ENCODE data around the gene EBPL. TPM values are rescaled to one million over a fixed set of nuclear protein-coding genes. Genes with fewer than 3 reads are reported as not detected.

The EBPL gene
- total RNA-seq (10 to 100 TPM; 15.7 to 32.3 (median 22.7) TPM), total RNA-seq (2.7 to 23.7 (median 7.9) reads per million in 29 experiments)
- 25.5 TPM for total RNA-seq (2013)

DNA sequence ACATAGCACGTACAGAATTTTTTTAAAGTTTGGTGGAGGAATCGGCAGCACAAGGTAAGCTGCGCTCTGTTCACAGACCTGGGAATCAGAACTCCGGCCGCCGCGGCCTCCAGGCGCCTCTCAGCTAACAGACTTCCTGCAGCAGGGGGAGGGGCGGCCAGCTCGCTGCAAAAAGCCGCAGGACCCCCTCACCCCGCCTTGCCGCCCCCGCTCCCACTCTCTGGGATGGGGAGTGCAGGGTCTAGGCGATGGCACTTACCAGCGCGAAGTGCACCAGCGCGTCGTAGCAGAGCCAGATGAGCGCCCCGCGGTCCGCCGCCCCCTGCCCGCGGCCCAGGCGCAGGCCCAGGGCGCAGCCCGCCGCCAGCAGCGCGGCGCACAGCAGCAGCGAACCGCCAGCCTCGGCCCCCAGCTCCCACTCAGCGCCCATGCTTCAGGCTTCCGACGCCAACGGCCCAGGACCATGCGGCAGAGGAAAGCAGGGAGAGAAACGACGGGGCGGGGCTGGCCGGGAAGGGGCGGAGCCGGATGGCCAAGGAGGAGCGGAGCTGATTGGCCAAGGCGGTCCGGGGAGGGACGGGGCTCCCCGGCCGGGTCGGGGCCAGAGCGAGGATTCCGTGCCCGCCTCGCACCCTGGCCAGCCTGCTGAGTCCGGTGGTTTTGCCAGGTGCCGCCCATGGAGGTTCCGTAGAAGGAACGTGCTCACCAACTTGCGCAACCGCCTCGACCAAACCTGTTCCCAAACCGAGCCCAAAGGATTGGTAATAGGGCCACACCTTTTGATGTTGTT lies at the start of gene EBPL:
Gene EBPL, minus strand, starts transcription at position 492 of the 790 bp plus-strand sequence. Its CDS starts 62 bp downstream, at position 430.
- Mint-ChIP-seq H3K4me1 (peaks cover 26 to 42% (median 32%) of the 10 kb centered on the region in 3 donors), H3K4me3 (peak within 1 kb of the TSS; percentile 81 to 87 (median 86)), H3K27me3 (no peaks in the 10 kb centered on the region), H3K36me3 (peaks cover 5% of the 10 kb centered on the region), H3K27ac (peak within 1 kb of the TSS; percentile 50 to 84), H3K9me3 (no peaks in the 10 kb centered on the region)
- WGBS (ENCODE audit: insufficient coverage), result under 1% methylated on average over 64 of the region's 67 CpGs
- ChIA-PET POLR2A (interaction anchor here (0.6 to 1.1 kb wide), 6 partner anchors 63 to 408 kb away, joined by 3 to 8 read pairs (median 3); no protein-coding TSS in a partner anchor), CTCF (interaction anchor here (0.6 to 1.0 kb wide), 4 partner anchors 15 to 102 kb away, joined by 3 to 4 read pairs (median 4); no protein-coding TSS in a partner anchor)
- DNase-seq (peak; percentile 46 to 89 (median 78)), ATAC-seq (replicated peaks in 1 of 4) (peak; percentile 96 to 98 (median 97))
- peaks cover 0 to 2% of the 10 kb centered on the region in 2 donors for H3K36me3 ChIP-seq (ENCODE audit: control insufficient read depth in 2 of 2, extremely low read depth in 1 of 2, insufficient read depth in 1 of 2, low read length in 1 of 2)
- no peaks in the 10 kb centered on the region for H3K9me3 ChIP-seq
- H3K4me3 ChIP-seq (ENCODE audit: control insufficient read depth in 1 of 2, extremely low read depth in 1 of 2, low read length in 1 of 2), result peak within 1 kb of the TSS; percentile 75 to 88
- peaks cover 6 to 17% of the 10 kb centered on the region in 2 experiments for H3K4me1 ChIP-seq (ENCODE audit: control insufficient read depth in 1 of 2, extremely low read depth in 1 of 2, insufficient read depth in 2 of 2, low read length in 2 of 2)
- H3K27ac ChIP-seq (ENCODE audit: low read length), result peak within 1 kb of the TSS; percentile 30
- H3K27me3 ChIP-seq (replicated peaks in 1 of 2; ENCODE audit: control insufficient read depth in 2 of 2, extremely low read depth in 1 of 2, insufficient read depth in 2 of 2, low read length in 1 of 2), result no peaks in the 10 kb centered on the region

- no CpG with 5 or more reads among the region's 2 CpGs for WGBS (ENCODE audit: insufficient coverage)
- Histone ChIP-seq H3K4me3 (ENCODE audit: control insufficient read depth in 1 of 2, extremely low read depth in 1 of 2, low read length in 1 of 2) (no peak overlapping the region), H3K27ac (ENCODE audit: low read length) (no peak overlapping the region), H3K27me3 (replicated peaks in 1 of 2; ENCODE audit: control insufficient read depth in 2 of 2, extremely low read depth in 1 of 2, insufficient read depth in 2 of 2, low read length in 1 of 2) (no peaks in the 10 kb centered on the region), H3K9me3 (no peaks in the 10 kb centered on the region), H3K4me1 (ENCODE audit: control insufficient read depth in 1 of 2, extremely low read depth in 1 of 2, insufficient read depth in 2 of 2, low read length in 2 of 2) (no peaks in the 10 kb centered on the region), H3K36me3 (ENCODE audit: control insufficient read depth in 2 of 2, extremely low read depth in 1 of 2, insufficient read depth in 1 of 2, low read length in 1 of 2) (peaks cover 0 to 6% of the 10 kb centered on the region in 2 donors)
- Mint-ChIP-seq H3K27ac (no peak overlapping the region), H3K36me3 (peaks cover 40% of the 10 kb centered on the region), H3K27me3 (no peaks in the 10 kb centered on the region), H3K4me3 (no peak overlapping the region), H3K4me1 (no peaks in the 10 kb centered on the region), H3K9me3 (no peaks in the 10 kb centered on the region)
- ATAC-seq (replicated peaks in 1 of 4) (no peak), DNase-seq (no peak)
- CTCF ChIA-PET, result no interaction called here
- POLR2A ChIA-PET, result interaction anchor here in 1 of 2 donors (0.5 to 0.6 kb wide), 2 partner anchors 36 to 52 kb away, joined by 3 to 5 read pairs; no protein-coding TSS in a partner anchor
Observed at GRCh38 chr13:49740870-49741269, 49.6 kb upstream of the EBPL start.

DNA sequence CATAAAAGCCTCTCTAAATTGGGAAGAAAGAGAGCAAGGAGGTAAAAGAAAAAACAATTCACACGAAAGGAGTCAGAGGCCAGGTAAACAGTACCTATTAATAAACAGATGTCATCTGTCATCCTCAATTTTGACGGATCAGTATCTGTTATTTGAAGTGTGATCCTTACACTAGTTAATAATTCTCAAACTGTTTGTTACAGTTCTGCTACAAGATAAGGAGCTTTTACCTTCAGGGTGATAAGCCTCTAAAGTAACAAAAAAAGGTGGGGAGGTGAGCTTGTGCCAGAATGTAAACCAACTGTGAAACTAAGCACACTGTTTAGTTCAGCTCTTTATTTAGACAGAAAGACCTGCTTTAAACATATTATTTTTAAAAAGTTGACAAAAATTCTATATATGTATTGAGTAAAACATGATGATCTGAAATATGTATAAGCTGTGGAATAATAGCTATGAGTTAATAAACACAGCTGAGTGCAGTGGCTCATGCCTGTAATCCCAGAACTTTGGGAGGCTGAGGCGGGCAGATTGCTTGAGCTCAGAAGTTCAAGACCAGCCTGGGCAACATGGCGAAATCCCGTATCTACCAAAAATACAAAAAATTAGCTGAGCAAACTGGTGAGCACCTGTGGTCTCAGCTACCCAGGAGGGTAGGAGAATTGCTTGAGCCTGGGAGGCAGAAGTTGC lies 48.4 kb upstream of the EBPL start:
- H3K4me1 Mint-ChIP-seq, result no peaks in the 10 kb centered on the region
- H3K27ac Mint-ChIP-seq, result no peak overlapping the region
- H3K4me3 Mint-ChIP-seq, result no peak overlapping the region
- Histone ChIP-seq H3K4me1 (ENCODE audit: control insufficient read depth in 1 of 2, extremely low read depth in 1 of 2, insufficient read depth in 2 of 2, low read length in 2 of 2) (no peaks in the 10 kb centered on the region), H3K27me3 (replicated peaks in 1 of 2; ENCODE audit: control insufficient read depth in 2 of 2, extremely low read depth in 1 of 2, insufficient read depth in 2 of 2, low read length in 1 of 2) (no peaks in the 10 kb centered on the region), H3K36me3 (ENCODE audit: control insufficient read depth in 2 of 2, extremely low read depth in 1 of 2, insufficient read depth in 1 of 2, low read length in 1 of 2) (no peaks in the 10 kb centered on the region), H3K4me3 (ENCODE audit: control insufficient read depth in 1 of 2, extremely low read depth in 1 of 2, low read length in 1 of 2) (no peak overlapping the region), H3K9me3 (no peaks in the 10 kb centered on the region), H3K27ac (ENCODE audit: low read length) (no peak overlapping the region)
- DNase-seq, result no peak
- POLR2A ChIA-PET, result no interaction called here
- no peaks in the 10 kb centered on the region for H3K27me3 Mint-ChIP-seq
- H3K36me3 Mint-ChIP-seq, result peaks cover 31% of the 10 kb centered on the region
- H3K9me3 Mint-ChIP-seq, result no peaks in the 10 kb centered on the region
- CTCF ChIA-PET, result interaction anchor here in 1 of 2 donors (1.0 kb wide), 1 partner anchor 15 kb away, joined by 3 read pairs; no protein-coding TSS in a partner anchor
- WGBS (ENCODE audit: insufficient coverage), result no CpG with 5 or more reads among the region's 5 CpGs
- no peak for ATAC-seq (replicated peaks in 1 of 4)

- H3K27ac ChIP-seq (ENCODE audit: low read length), result no peak overlapping the region
- H3K4me3 ChIP-seq (ENCODE audit: control insufficient read depth in 1 of 2, extremely low read depth in 1 of 2, low read length in 1 of 2), result no peak overlapping the region
- H3K9me3 ChIP-seq, result no peaks in the 10 kb centered on the region
- peaks cover 6 to 17% of the 10 kb centered on the region in 2 donors for H3K36me3 ChIP-seq (ENCODE audit: control insufficient read depth in 2 of 2, extremely low read depth in 1 of 2, insufficient read depth in 1 of 2, low read length in 1 of 2)
- ChIA-PET POLR2A (no interaction called here), CTCF (interaction anchor here in 1 of 2 donors (0.7 kb wide), 1 partner anchor 105 kb away, joined by 4 read pairs; the partner anchor contains the start of gene ARL11)
- ATAC-seq (replicated peaks in 1 of 4) (no peak), DNase-seq (no peak)
- Mint-ChIP-seq H3K4me1 (peaks cover 0 to 10% (median 2%) of the 10 kb centered on the region in 3 donors), H3K36me3 (peaks cover 15% of the 10 kb centered on the region), H3K27ac (no peak overlapping the region), H3K27me3 (no peaks in the 10 kb centered on the region), H3K4me3 (no peak overlapping the region), H3K9me3 (no peaks in the 10 kb centered on the region)
- H3K4me1 ChIP-seq (ENCODE audit: control insufficient read depth in 1 of 2, extremely low read depth in 1 of 2, insufficient read depth in 2 of 2, low read length in 2 of 2), result no peaks in the 10 kb centered on the region
- WGBS (ENCODE audit: insufficient coverage), result 100% methylated on average over 2 of the region's 12 CpGs
- no peaks in the 10 kb centered on the region for H3K27me3 ChIP-seq (replicated peaks in 1 of 2; ENCODE audit: control insufficient read depth in 2 of 2, extremely low read depth in 1 of 2, insufficient read depth in 2 of 2, low read length in 1 of 2)
Observed at GRCh38 chr13:49733181-49733951, 42.1 kb upstream of the EBPL start.

DNA sequence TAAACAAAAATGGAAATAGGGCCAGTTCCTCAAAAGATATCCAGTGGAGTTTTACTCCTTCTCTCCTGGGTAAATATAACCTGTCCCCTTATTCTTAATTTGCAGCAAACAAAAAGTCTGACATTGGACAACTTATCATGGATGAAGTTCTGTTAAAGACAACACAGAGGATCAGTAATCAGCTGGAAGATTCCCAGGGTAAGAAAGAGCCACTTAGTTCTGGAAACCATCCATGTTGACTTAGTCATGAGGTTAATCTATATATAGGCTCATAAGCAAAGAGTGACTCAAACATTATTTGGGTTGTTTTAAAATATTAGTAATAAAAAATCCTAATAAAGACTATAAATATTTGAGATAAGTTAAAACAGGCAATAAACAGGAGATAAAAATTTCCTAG lies 40.5 kb upstream of the EBPL start:
- no peaks in the 10 kb centered on the region for H3K27me3 ChIP-seq (replicated peaks in 1 of 2; ENCODE audit: control insufficient read depth in 2 of 2, extremely low read depth in 1 of 2, insufficient read depth in 2 of 2, low read length in 1 of 2)
- no peak overlapping the region for H3K27ac Mint-ChIP-seq
- no peaks in the 10 kb centered on the region for H3K4me1 ChIP-seq (ENCODE audit: control insufficient read depth in 1 of 2, extremely low read depth in 1 of 2, insufficient read depth in 2 of 2, low read length in 2 of 2)
- ATAC-seq (replicated peaks in 1 of 4) (no peak), DNase-seq (no peak)
- no peaks in the 10 kb centered on the region for H3K27me3 Mint-ChIP-seq
- H3K4me3 ChIP-seq (ENCODE audit: control insufficient read depth in 1 of 2, extremely low read depth in 1 of 2, low read length in 1 of 2), result no peak overlapping the region
- H3K36me3 Mint-ChIP-seq, result peaks cover 28% of the 10 kb centered on the region
- no peaks in the 10 kb centered on the region for H3K9me3 Mint-ChIP-seq
- ChIA-PET CTCF (interaction anchor here in 1 of 2 donors (0.6 kb wide), 2 partner anchors 136 to 1736 kb away, joined by 4 to 5 read pairs; no protein-coding TSS in a partner anchor), POLR2A (interaction anchor here in 1 of 2 donors (0.6 kb wide), 1 partner anchor 17 kb away, joined by 3 read pairs; no protein-coding TSS in a partner anchor)
- H3K4me1 Mint-ChIP-seq, result peaks cover 0 to 10% (median 2%) of the 10 kb centered on the region in 3 donors
- no peak overlapping the region for H3K4me3 Mint-ChIP-seq
- peaks cover 6 to 19% of the 10 kb centered on the region in 2 donors for H3K36me3 ChIP-seq (ENCODE audit: control insufficient read depth in 2 of 2, extremely low read depth in 1 of 2, insufficient read depth in 1 of 2, low read length in 1 of 2)
- no peak overlapping the region for H3K27ac ChIP-seq (ENCODE audit: low read length)
- H3K9me3 ChIP-seq, result no peaks in the 10 kb centered on the region

- H3K4me3 Mint-ChIP-seq, result no peak overlapping the region
- Histone ChIP-seq H3K4me3 (ENCODE audit: control insufficient read depth in 1 of 2, extremely low read depth in 1 of 2, low read length in 1 of 2) (no peak overlapping the region), H3K27me3 (replicated peaks in 1 of 2; ENCODE audit: control insufficient read depth in 2 of 2, extremely low read depth in 1 of 2, insufficient read depth in 2 of 2, low read length in 1 of 2) (no peaks in the 10 kb centered on the region), H3K36me3 (ENCODE audit: control insufficient read depth in 2 of 2, extremely low read depth in 1 of 2, insufficient read depth in 1 of 2, low read length in 1 of 2) (peaks cover 8 to 38% of the 10 kb centered on the region in 2 donors), H3K4me1 (ENCODE audit: control insufficient read depth in 1 of 2, extremely low read depth in 1 of 2, insufficient read depth in 2 of 2, low read length in 2 of 2) (no peaks in the 10 kb centered on the region), H3K27ac (ENCODE audit: low read length) (no peak overlapping the region), H3K9me3 (peaks cover 11% of the 10 kb centered on the region)
- peaks cover 12 to 25% (median 16%) of the 10 kb centered on the region in 3 donors for H3K9me3 Mint-ChIP-seq
- WGBS (ENCODE audit: insufficient coverage), result 98% methylated on average over 6 of the region's 6 CpGs
- no peak overlapping the region for H3K27ac Mint-ChIP-seq
- H3K27me3 Mint-ChIP-seq, result no peaks in the 10 kb centered on the region
- no peaks in the 10 kb centered on the region for H3K4me1 Mint-ChIP-seq
- ChIA-PET POLR2A (no interaction called here), CTCF (no interaction called here)
- no peak for ATAC-seq (replicated peaks in 1 of 4)
- no peak for DNase-seq
- peaks cover 67% of the 10 kb centered on the region for H3K36me3 Mint-ChIP-seq
Observed at GRCh38 chr13:49716615-49717014, 25.3 kb upstream of the EBPL start.

All from T-cell (primary cell).